ENCODE measurements around the gene BCAS1.
A peak's percentile ranks its signal among the peaks of the same experiment; 100 is the strongest.

The BCAS1 gene

DNA sequence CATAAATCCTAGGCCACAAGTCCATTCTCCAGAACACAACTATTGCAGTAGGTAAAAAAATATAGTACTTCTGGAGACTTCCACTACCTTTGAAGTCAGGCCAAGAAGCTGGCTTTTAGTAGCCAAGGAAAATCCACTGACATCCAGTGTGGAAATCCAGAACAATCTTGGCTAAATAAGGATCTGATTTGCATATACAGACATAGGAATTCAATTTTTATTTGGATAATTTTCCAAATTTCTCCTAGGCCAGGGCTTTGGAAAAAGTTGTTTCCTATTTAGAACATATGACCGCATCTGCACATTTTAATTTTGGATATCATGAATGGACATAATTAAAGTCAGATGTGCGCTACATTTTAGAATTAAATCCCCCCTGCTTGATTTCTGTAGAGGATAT is 100.2 kb downstream of the BCAS1 start:
- Histone ChIP-seq H3K4me1 (ENCODE audit: insufficient read depth, low read length) (no peaks in the 10 kb centered on the region), H3K9ac (ENCODE audit: low read depth, low read length) (no peak overlapping the region), H3K27ac (ENCODE audit: low read depth, low read length) (no peak overlapping the region), H3K36me3 (ENCODE audit: insufficient read depth, low read length) (no peaks in the 10 kb centered on the region), H3K27me3 (ENCODE audit: insufficient read depth, low read length) (no peaks in the 10 kb centered on the region), H3K9me3 (ENCODE audit: insufficient read depth, low read depth, low read length) (no peaks in the 10 kb centered on the region), H3K4me3 (ENCODE audit: low read length) (no peak overlapping the region)
- 83% methylated on average over 1 of the region's 2 CpGs for WGBS

DNA sequence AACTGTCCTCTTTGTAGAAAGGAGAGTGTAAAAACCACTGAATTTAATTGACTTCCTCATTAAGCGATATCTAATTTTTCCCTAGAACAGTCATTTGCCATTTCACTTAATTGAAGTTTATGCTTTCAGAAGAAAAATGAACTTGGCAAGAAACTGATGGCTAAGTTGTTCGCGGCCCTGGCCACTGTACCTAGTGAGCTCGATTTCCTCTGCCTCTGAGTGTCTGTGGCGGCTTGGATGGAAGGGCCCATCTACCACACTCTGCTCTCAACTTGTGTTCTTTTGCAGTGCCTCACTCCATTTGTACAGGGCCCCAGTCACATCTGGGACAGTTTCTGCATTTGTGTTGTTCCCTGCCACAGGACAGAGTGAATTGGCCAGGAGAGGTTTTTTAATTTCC is 102.9 kb downstream of the BCAS1 start:
- H3K4me1 ChIP-seq (ENCODE audit: insufficient read depth, low read length), result no peaks in the 10 kb centered on the region
- H3K9me3 ChIP-seq (ENCODE audit: insufficient read depth, low read depth, low read length), result no peaks in the 10 kb centered on the region
- no peak overlapping the region for H3K27ac ChIP-seq (ENCODE audit: low read depth, low read length)
- no peak overlapping the region for H3K4me3 ChIP-seq (ENCODE audit: low read length)
- no peak overlapping the region for H3K9ac ChIP-seq (ENCODE audit: low read depth, low read length)
- H3K27me3 ChIP-seq (ENCODE audit: insufficient read depth, low read length), result no peaks in the 10 kb centered on the region
- H3K36me3 ChIP-seq (ENCODE audit: insufficient read depth, low read length), result no peaks in the 10 kb centered on the region
- 97% methylated on average over 4 of the region's 5 CpGs for WGBS

- Histone ChIP-seq H3K9ac (ENCODE audit: low read depth, low read length) (no peak overlapping the region), H3K27me3 (ENCODE audit: insufficient read depth, low read length) (no peaks in the 10 kb centered on the region), H3K4me1 (ENCODE audit: insufficient read depth, low read length) (peaks cover 2% of the 10 kb centered on the region; the same call in 1 of the 2 replicates), H3K4me3 (ENCODE audit: low read length) (no peak overlapping the region), H3K36me3 (ENCODE audit: insufficient read depth, low read length) (no peaks in the 10 kb centered on the region), H3K9me3 (ENCODE audit: insufficient read depth, low read depth, low read length) (no peaks in the 10 kb centered on the region), H3K27ac (ENCODE audit: low read depth, low read length) (no peak overlapping the region)
- WGBS, result 94% methylated on average over 5 of the region's 5 CpGs
Measured at GRCh38 chr20:53966774-53967398, 103.5 kb downstream of the BCAS1 start.

GRCh38 chr20:53964501-53965253 is 105.7 kb downstream of the BCAS1 start:
- H3K27ac ChIP-seq (ENCODE audit: low read depth, low read length), result no peak overlapping the region
- 91% methylated on average over 4 of the region's 4 CpGs for WGBS
- no peaks in the 10 kb centered on the region for H3K27me3 ChIP-seq (ENCODE audit: insufficient read depth, low read length)
- H3K4me3 ChIP-seq (ENCODE audit: low read length), result no peak overlapping the region
- H3K9me3 ChIP-seq (ENCODE audit: insufficient read depth, low read depth, low read length), result no peaks in the 10 kb centered on the region
- H3K9ac ChIP-seq (ENCODE audit: low read depth, low read length), result no peak overlapping the region
- H3K4me1 ChIP-seq (ENCODE audit: insufficient read depth, low read length), result peaks cover 17% of the 10 kb centered on the region; the same call in 1 of the 2 replicates
- no peaks in the 10 kb centered on the region for H3K36me3 ChIP-seq (ENCODE audit: insufficient read depth, low read length)

GRCh38 chr20:53964067-53964466 is 106.3 kb downstream of the BCAS1 start:
- Histone ChIP-seq H3K9ac (ENCODE audit: low read depth, low read length) (no peak overlapping the region), H3K4me1 (ENCODE audit: insufficient read depth, low read length) (peaks cover 18% of the 10 kb centered on the region; the same call in 1 of the 2 replicates), H3K9me3 (ENCODE audit: insufficient read depth, low read depth, low read length) (no peaks in the 10 kb centered on the region), H3K27me3 (ENCODE audit: insufficient read depth, low read length) (no peaks in the 10 kb centered on the region), H3K4me3 (ENCODE audit: low read length) (no peak overlapping the region), H3K36me3 (ENCODE audit: insufficient read depth, low read length) (no peaks in the 10 kb centered on the region), H3K27ac (ENCODE audit: low read depth, low read length) (no peak overlapping the region)
- 92% methylated on average over 3 of the region's 3 CpGs for WGBS

GRCh38 chr20:53963635-53964034 is 106.8 kb downstream of the BCAS1 start:
- H3K27ac ChIP-seq (ENCODE audit: low read depth, low read length), result no peak overlapping the region
- WGBS, result 95% methylated on average over 9 of the region's 9 CpGs
- no peak overlapping the region for H3K4me3 ChIP-seq (ENCODE audit: low read length)
- no peak overlapping the region for H3K9ac ChIP-seq (ENCODE audit: low read depth, low read length)
- peaks cover 18% of the 10 kb centered on the region; the same call in 1 of the 2 replicates for H3K4me1 ChIP-seq (ENCODE audit: insufficient read depth, low read length)
- no peaks in the 10 kb centered on the region for H3K36me3 ChIP-seq (ENCODE audit: insufficient read depth, low read length)
- no peaks in the 10 kb centered on the region for H3K27me3 ChIP-seq (ENCODE audit: insufficient read depth, low read length)
- no peaks in the 10 kb centered on the region for H3K9me3 ChIP-seq (ENCODE audit: insufficient read depth, low read depth, low read length)

GRCh38 chr20:53962388-53962787 is 108.0 kb downstream of the BCAS1 start:
- no peaks in the 10 kb centered on the region for H3K27me3 ChIP-seq (ENCODE audit: insufficient read depth, low read length)
- H3K4me1 ChIP-seq (ENCODE audit: insufficient read depth, low read length), result peaks cover 18% of the 10 kb centered on the region; the same call in 1 of the 2 replicates
- no peak overlapping the region for H3K9ac ChIP-seq (ENCODE audit: low read depth, low read length)
- H3K36me3 ChIP-seq (ENCODE audit: insufficient read depth, low read length), result no peaks in the 10 kb centered on the region
- 97% methylated on average over 3 of the region's 3 CpGs for WGBS
- H3K9me3 ChIP-seq (ENCODE audit: insufficient read depth, low read depth, low read length), result no peaks in the 10 kb centered on the region
- H3K27ac ChIP-seq (ENCODE audit: low read depth, low read length), result no peak overlapping the region
- H3K4me3 ChIP-seq (ENCODE audit: low read length), result no peak overlapping the region

- peaks cover 18% of the 10 kb centered on the region; the same call in 1 of the 2 replicates for H3K4me1 ChIP-seq (ENCODE audit: insufficient read depth, low read length)
- 0 out of 2 replicates have a peak overlapping the region, but pooled peaks have one; percentile 3 for H3K27ac ChIP-seq (ENCODE audit: low read depth, low read length)
- no peaks in the 10 kb centered on the region for H3K27me3 ChIP-seq (ENCODE audit: insufficient read depth, low read length)
- no peaks in the 10 kb centered on the region for H3K36me3 ChIP-seq (ENCODE audit: insufficient read depth, low read length)
- H3K9me3 ChIP-seq (ENCODE audit: insufficient read depth, low read depth, low read length), result no peaks in the 10 kb centered on the region
- H3K4me3 ChIP-seq (ENCODE audit: low read length), result no peak overlapping the region
- H3K9ac ChIP-seq (ENCODE audit: low read depth, low read length), result 0 out of 2 replicates have a peak overlapping the region, but pooled peaks have one; percentile 3
- 66% methylated on average over 4 of the region's 4 CpGs for WGBS
Measured at GRCh38 chr20:53961527-53961926, 108.9 kb downstream of the BCAS1 start.

DNA sequence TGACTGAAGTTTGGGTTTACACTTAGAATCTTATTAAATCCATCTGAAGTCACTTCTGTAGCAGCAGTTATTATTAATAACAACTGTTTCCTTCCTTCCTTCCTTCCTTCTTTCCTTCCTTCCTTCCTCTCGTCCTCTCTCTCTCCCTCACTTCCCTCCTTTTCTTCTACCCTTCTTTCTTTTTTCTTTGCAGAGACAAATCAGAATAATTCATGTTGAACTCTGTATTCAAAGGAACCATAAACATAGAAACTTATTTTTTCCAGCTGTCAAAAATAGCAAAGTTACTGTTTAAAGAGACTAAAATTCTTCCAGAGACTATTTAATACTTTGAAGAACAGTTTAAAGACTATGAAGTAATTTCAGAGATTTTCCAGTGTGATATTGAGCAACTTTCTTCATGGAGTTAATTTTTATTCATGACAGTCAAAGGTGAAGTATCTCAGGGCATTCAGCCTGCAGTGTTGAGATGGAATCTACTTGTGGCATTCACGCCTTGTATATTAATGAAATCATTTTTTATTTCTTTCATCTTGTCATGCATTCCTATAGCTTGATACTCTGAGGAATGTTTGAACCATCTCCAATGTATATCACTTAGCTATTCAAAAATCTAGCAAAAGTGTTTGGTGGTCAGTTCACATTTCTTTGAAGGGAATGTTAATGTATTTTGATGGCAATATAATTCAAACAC is 109.7 kb downstream of the BCAS1 start:
- Histone ChIP-seq H3K4me1 (ENCODE audit: insufficient read depth, low read length) (peaks cover 18% of the 10 kb centered on the region; the same call in 1 of the 2 replicates), H3K27ac (ENCODE audit: low read depth, low read length) (no peak overlapping the region), H3K27me3 (ENCODE audit: insufficient read depth, low read length) (no peaks in the 10 kb centered on the region), H3K9ac (ENCODE audit: low read depth, low read length) (no peak overlapping the region), H3K9me3 (ENCODE audit: insufficient read depth, low read depth, low read length) (no peaks in the 10 kb centered on the region), H3K4me3 (ENCODE audit: low read length) (no peak overlapping the region), H3K36me3 (ENCODE audit: insufficient read depth, low read length) (no peaks in the 10 kb centered on the region)
- 76% methylated on average over 1 of the region's 2 CpGs for WGBS

GRCh38 chr20:53959911-53960578 is 110.3 kb downstream of the BCAS1 start:
- no peak overlapping the region for H3K9ac ChIP-seq (ENCODE audit: low read depth, low read length)
- 87% methylated on average over 6 of the region's 6 CpGs for WGBS
- no peaks in the 10 kb centered on the region for H3K36me3 ChIP-seq (ENCODE audit: insufficient read depth, low read length)
- no peak overlapping the region for H3K27ac ChIP-seq (ENCODE audit: low read depth, low read length)
- no peaks in the 10 kb centered on the region for H3K27me3 ChIP-seq (ENCODE audit: insufficient read depth, low read length)
- H3K9me3 ChIP-seq (ENCODE audit: insufficient read depth, low read depth, low read length), result no peaks in the 10 kb centered on the region
- no peak overlapping the region for H3K4me3 ChIP-seq (ENCODE audit: low read length)
- H3K4me1 ChIP-seq (ENCODE audit: insufficient read depth, low read length), result peaks cover 18% of the 10 kb centered on the region; the same call in 1 of the 2 replicates

All from HUES64 (cell line).